Thyroid gland (tissue), 4 donors: ENCODE measurements around the gene DDN. TPM values are rescaled to one million over a fixed set of nuclear protein-coding genes. Genes with fewer than 3 reads are reported as not detected.
A peak's percentile ranks its signal among the peaks of the same experiment; 100 is the strongest.

Experiments used
- DNase-seq, 2 donors: peaks; one replicate each; pipeline ENCODE4 v3.0.0-alpha.2; 2019
- H3K27ac ChIP-seq, 3 donors: fragments of 200-600 bp; sonication (generic); 1 replicate in 2 of 3; 2 replicates in 1 of 3; pipeline ENCODE4 v1.5.1; 2016 to 2019; ENCODE audit warnings: mild to moderate bottlenecking in 1 of 3, moderate library complexity in 1 of 3
- H3K27me3 ChIP-seq: fragments of 200-600 bp; sonication (generic); one replicate; pipeline ENCODE4 v1.5.1; 2019
- H3K36me3 ChIP-seq, 2 donors: fragments of 200-600 bp; sonication (generic); one replicate each; pipeline ENCODE4 v1.5.1; 2016 to 2019
- H3K4me1 ChIP-seq, 2 donors: fragments of 200-600 bp; sonication (generic); one replicate each; pipeline ENCODE4 v1.5.1; 2017 to 2019
- H3K4me3 ChIP-seq, 3 donors: fragments of 200-600 bp; sonication (generic); replicated peaks in 1 of 3; 1 replicate in 2 of 3; 2 replicates in 1 of 3; pipeline ENCODE4 v1.5.1; 2016; ENCODE audit warnings: mild to moderate bottlenecking in 1 of 3
- H3K9me3 ChIP-seq: fragments of 200-600 bp; sonication (generic); one replicate; pipeline ENCODE4 v1.5.1; 2017
- CTCF ChIP-seq, 6 experiments: fragments of 200-600 bp in 3 of 6; fragments of 450-650 bp in 3 of 6; sonication (generic) in 3 of 6; IDR thresholded peaks; one replicate each; pipeline ENCODE4 v1.5.1; 2016 to 2019; ENCODE audit warnings: antibody characterized with exemption in 6 of 6, mild to moderate bottlenecking in 2 of 6, inconsistent platforms in 1 of 6, moderate library complexity in 1 of 6
- POLR2A ChIP-seq, 2 donors: fragments of 450-650 bp; IDR thresholded peaks; one replicate each; pipeline ENCODE4 v1.6.1; 2017; ENCODE audit warnings: antibody characterized with exemption in 2 of 2, mild to moderate bottlenecking in 2 of 2, moderate library complexity in 1 of 2
- WGBS, 2 donors: methylation state at CpG; one replicate each; pipeline ENCODE4 v1.1.5; 2017; 5-methylcytosine and 5-hydroxymethylcytosine counted together
- intact Hi-C: fragments of 100-400 bp; cut with DNase I; formaldehyde crosslinking; loops from one replicate; pipeline ENCODE4 v1.15.1; 2023
- total RNA-seq, 4 donors: library from RNA; depleted of rRNA; stranded (reverse); fragments of >200 nt; gene quantifications; one replicate each; pipeline ENCODE4 v1.2.3, GENCODE V29; 2016

The DDN gene
- total RNA-seq, 4 donors from 2014 or later: 0.11 to 0.13 TPM; not detected in 2

GRCh38 chr12:48996794-48997718 is 2.1 kb downstream of the DDN start:
- intact Hi-C loops: no loop called here
- TF ChIP-seq CTCF (IDR thresholded peaks at IDR 0.05) (peak; percentile 50 to 78 (median 58)), POLR2A (IDR thresholded peaks at IDR 0.05) (no peak)
- H3K4me3 ChIP-seq: peak overlapping the region in 1 of 3 donors; percentile 36
- H3K27ac ChIP-seq: no peak overlapping the region
- H3K27me3 ChIP-seq: peaks cover 5% of the 10 kb centered on the region
- peaks cover 31 to 38% of the 10 kb centered on the region in 2 donors for H3K4me1 ChIP-seq
- peak; percentile 80 for DNase-seq
- WGBS, 2 donors: 7 to 10% methylated on average over 13 to 26 of the region's 71 CpGs
- peaks cover 4 to 6% of the 10 kb centered on the region in 2 donors for H3K36me3 ChIP-seq
- no peaks in the 10 kb centered on the region for H3K9me3 ChIP-seq

GRCh38 chr12:48995086-48995879 is 3.9 kb downstream of the DDN start:
- Histone ChIP-seq H3K4me1 (peaks cover 31 to 38% of the 10 kb centered on the region in 2 donors), H3K27me3 (peaks cover 5% of the 10 kb centered on the region)
- WGBS, 2 donors: 5 to 6% methylated on average over 32 of the region's 32 CpGs

DNA sequence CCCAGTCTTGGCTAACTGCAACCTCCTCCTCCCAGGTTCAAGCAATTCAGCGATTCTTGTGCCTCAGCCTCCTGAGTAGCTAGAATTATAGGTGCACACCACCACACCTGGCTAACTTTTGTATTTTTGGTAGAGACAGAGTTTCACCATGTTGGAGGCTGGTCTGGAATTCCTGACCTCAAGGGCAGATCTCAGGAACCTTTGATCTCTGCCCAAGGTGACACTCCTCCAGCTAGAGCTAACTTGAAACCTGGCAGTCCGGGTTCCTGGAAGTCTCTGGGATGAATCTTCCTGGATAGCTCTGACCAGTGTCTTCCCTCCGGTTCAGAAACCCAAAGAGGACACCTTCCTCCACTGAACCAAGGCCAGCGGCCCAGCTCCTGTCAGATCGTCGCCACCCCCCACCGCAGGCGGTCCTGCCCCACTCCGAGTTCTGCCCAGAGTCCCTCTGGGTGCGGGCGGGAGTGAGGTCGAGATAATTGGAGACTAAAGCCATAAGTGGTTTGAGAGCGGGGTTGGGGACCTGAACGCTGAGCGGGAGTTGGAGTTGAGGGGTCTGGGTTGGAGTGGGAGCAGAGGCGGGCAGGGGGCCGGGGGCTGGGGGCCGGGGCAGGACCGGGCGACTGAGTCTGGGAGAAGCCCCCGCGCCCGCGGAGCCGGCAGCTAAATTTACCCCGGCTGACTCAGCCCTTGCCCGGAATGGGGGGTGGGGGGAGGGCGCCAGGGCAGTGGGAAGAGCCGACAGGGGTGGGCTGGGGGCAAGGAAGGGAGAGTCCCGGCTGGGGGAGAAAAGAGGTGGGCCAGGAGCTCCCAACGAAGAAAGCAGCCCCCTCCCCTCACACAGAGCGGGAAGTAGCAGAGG is 4.7 kb downstream of the DDN start:
- 23 to 27% methylated on average over 25 to 31 of the region's 32 CpGs for WGBS, 2 donors
- peaks cover 28 to 33% of the 10 kb centered on the region in 2 donors for H3K4me1 ChIP-seq
- no peaks in the 10 kb centered on the region for H3K36me3 ChIP-seq
- H3K9me3 ChIP-seq: no peaks in the 10 kb centered on the region
- no peak overlapping the region for H3K27ac ChIP-seq
- intact Hi-C loops: no loop called here
- H3K4me3 ChIP-seq: no peak overlapping the region
- no peak for TF ChIP-seq CTCF (IDR thresholded peaks at IDR 0.05)
- TF ChIP-seq POLR2A (IDR thresholded peaks at IDR 0.05): no peak
- H3K27me3 ChIP-seq: peaks cover 2% of the 10 kb centered on the region
- DNase-seq: no peak

More at GRCh38 chr12:48995086-48995879, 3.9 kb downstream of the DDN start:
- intact Hi-C loops: no loop called here
- Histone ChIP-seq H3K27ac (no peak overlapping the region), H3K36me3 (no peaks in the 10 kb centered on the region), H3K4me3 (no peak overlapping the region), H3K9me3 (no peaks in the 10 kb centered on the region)
- DNase-seq: peak; percentile 87 to 89
- TF ChIP-seq CTCF (IDR thresholded peaks at IDR 0.05): peak; percentile 70 to 90 (median 82)
- no peak for TF ChIP-seq POLR2A (IDR thresholded peaks at IDR 0.05)

- Histone ChIP-seq H3K36me3 (no peaks in the 10 kb centered on the region), H3K9me3 (no peaks in the 10 kb centered on the region), H3K4me1 (peaks cover 22 to 26% of the 10 kb centered on the region in 2 donors), H3K27ac (no peak overlapping the region), H3K27me3 (no peaks in the 10 kb centered on the region), H3K4me3 (no peak overlapping the region)
- WGBS, 2 donors: 86 to 87% methylated on average over 3 of the region's 3 CpGs
- intact Hi-C loops: no loop called here
- TF ChIP-seq CTCF (IDR thresholded peaks at IDR 0.05) (no peak), POLR2A (IDR thresholded peaks at IDR 0.05) (no peak)
- no peak for DNase-seq
These were observed 5.4 kb downstream of the DDN start for GRCh38 chr12:48993787-48994186.
